ENCODE data around the gene STRN3.
"Not testable (repeated sequence)": the region's sequence is repeated elsewhere in the genome, so short reads cannot be mapped to it uniquely, and the experiment has no call there.

The STRN3 gene

DNA sequence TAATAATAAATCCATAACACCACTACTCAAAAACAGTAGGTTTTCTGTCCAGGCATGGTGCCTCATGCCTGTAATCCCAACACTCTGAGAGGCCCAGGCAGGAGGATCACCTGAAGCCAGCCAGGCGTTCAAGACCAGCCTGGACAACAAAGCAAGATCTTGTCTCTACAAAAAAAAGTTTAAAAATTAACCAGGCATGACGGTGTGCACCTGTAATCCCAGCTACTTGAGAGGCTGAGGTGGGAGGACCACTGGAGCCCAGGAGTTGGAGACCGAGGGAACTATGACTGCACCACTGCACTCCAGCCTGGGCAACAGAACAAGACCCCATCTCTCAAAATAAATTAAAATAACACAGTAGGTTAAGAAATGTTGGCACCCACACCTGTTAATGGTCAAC, 45.2 kb downstream of the STRN3 start:
- no peak for DNase-seq (ENCODE audit: low read depth)
- H3K4me3 ChIP-seq (ENCODE audit: low read depth, low read length): no peak overlapping the region
- TF ChIP-seq, protein P1, sequence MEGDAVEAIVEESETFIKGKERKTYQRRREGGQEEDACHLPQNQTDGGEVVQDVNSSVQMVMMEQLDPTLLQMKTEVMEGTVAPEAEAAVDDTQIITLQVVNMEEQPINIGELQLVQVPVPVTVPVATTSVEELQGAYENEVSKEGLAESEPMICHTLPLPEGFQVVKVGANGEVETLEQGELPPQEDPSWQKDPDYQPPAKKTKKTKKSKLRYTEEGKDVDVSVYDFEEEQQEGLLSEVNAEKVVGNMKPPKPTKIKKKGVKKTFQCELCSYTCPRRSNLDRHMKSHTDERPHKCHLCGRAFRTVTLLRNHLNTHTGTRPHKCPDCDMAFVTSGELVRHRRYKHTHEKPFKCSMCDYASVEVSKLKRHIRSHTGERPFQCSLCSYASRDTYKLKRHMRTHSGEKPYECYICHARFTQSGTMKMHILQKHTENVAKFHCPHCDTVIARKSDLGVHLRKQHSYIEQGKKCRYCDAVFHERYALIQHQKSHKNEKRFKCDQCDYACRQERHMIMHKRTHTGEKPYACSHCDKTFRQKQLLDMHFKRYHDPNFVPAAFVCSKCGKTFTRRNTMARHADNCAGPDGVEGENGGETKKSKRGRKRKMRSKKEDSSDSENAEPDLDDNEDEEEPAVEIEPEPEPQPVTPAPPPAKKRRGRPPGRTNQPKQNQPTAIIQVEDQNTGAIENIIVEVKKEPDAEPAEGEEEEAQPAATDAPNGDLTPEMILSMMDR (IDR thresholded peaks at IDR 0.05; ENCODE audit: control insufficient read depth, extremely low read depth, insufficient read depth): no peak

DNA sequence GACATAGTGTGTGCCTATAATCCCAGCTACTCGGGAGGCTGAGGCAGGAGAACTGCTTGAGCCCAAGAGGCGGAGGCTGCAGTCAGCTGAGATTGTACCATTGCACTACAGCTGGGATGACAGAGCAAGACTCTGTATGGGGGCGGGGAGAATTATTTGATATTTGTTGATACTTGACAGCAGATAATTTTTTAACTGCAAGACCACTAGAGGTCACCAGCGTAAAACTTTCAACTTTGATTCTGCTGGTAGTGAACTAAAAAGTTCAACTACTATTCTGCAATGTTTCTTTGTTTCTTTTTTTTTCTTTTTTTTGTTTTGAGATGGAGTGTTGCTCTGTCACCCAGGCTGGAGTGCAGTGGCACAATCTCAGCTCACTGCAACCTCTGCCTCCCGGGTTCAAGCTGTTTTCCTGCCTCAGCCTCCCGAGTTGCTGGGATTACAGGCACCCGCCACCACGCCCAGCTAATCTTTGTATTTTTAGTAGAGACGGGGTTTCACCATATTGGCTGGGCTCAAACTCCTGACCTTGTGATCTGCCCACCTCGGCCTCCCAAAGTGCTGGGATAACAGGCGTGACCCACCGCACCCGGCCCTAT, 46.0 kb downstream of the STRN3 start:
- not testable (repeated sequence) for H3K4me3 ChIP-seq (ENCODE audit: low read depth, low read length)
- TF ChIP-seq, protein P1 (IDR thresholded peaks at IDR 0.05; ENCODE audit: control insufficient read depth, extremely low read depth, insufficient read depth): peak; percentile 58
- DNase-seq (ENCODE audit: low read depth): peak; percentile 58

DNA sequence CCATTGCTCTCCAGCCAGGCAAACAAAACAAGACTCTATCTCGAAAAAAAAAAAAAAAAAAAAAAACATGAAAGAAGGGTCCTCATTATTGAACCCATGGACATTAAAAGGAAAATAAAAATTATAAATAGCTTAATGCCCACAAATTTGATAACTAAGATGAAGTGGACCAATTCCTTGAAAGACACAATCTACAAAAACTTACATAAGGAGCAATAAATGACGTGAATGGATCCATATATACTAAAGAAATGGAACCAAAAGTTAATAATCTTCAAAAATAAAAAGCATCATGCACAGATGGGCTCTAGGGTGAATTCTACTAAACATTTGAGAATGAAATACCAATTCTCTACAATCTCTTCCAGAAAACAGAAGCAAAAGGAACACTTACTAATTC, 48.4 kb downstream of the STRN3 start:
- DNase-seq (ENCODE audit: low read depth): no peak
- H3K4me3 ChIP-seq (ENCODE audit: low read depth, low read length): no peak overlapping the region
- TF ChIP-seq, protein P1 (IDR thresholded peaks at IDR 0.05; ENCODE audit: control insufficient read depth, extremely low read depth, insufficient read depth): no peak

DNA sequence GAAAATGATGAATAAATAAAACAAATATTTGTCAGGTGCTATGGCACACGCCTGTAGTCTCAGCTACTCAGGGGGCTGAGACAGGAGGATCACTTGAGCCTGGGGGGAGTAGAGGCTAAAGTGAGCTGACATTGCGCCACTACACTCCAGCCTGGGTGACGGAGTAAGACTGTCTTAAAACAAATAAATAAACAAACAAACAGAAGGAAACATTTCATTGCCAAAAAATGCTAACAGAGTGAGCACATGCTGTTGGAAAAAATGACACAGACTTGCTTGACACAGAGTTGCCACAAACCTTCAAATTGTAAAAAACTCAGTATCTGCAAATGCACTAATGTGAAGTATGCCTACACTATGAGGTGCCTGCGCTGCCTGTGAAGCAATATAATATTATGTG, 51.6 kb downstream of the STRN3 start:
- peak; percentile 40 for DNase-seq (ENCODE audit: low read depth)
- TF ChIP-seq, protein P1 (IDR thresholded peaks at IDR 0.05; ENCODE audit: control insufficient read depth, extremely low read depth, insufficient read depth): no peak
- no peak overlapping the region for H3K4me3 ChIP-seq (ENCODE audit: low read depth, low read length)

DNA sequence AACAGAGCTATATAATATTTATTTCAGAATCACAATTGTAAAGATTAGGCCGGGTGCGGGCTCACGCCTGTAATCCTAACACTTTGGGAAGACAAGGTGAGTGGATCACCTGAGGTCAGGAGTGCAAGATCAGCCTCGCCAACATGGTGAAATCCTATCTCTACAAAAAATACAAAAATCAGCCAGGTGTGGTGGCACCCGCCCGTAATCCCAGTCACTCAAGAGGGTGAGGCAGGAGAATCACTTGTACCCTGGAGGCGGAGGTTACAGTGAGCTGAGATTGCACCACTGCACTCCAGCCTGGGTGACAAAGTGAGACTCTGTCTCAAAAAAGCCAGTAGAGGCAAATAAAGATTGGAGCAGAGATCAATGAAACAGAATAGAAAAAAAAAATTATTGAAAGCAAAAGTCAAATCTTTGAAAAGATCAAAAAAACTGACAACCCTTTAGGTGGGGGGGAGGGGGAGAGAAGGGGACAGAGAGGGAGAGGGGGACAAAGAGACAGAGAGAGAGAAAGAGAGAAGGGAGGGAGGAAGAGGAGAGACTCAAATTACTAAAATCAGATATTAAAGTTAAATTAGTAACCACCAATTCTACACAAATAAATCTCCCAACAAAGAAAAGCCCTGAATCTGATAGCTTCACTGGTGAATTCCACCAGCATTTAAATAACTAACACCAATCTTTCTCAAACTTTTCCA, 53.1 kb downstream of the STRN3 start:
- no peak overlapping the region for H3K4me3 ChIP-seq (ENCODE audit: low read depth, low read length)
- DNase-seq (ENCODE audit: low read depth): no peak
- TF ChIP-seq, protein P1 (IDR thresholded peaks at IDR 0.05; ENCODE audit: control insufficient read depth, extremely low read depth, insufficient read depth): no peak

DNA sequence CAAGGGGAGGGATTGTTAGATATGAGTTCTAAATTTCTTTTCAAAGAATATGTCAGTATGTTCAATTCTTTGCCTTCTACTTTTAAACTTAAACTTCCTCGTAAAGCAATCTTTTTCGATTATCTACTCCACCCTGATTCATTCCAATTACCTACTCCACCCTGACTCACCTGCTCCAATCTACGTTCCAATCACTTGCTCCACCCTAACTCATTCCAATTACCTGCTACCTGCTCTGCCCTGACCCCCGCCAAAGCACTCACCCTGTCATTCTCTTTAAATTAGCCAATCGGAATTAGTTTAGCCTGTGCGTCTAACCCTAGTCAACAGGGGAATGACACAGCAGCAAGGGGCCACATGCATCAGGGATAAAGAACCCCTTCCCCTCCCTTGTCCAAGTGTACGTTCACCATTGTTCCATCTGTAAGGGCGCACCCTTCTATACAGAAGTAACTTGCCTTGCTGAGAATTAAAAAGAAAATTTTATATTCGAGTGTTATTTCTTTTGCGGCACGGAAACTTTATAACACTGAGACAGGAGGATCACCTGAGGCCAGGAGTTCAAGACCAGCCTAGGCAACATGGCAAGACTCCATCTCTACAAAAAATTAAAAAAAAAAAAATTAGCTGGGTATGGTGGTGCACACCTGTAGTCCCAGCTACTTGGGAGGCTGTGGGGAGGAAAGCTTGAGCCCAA, 54.0 kb downstream of the STRN3 start:
- not testable (repeated sequence) for DNase-seq (ENCODE audit: low read depth); H3K4me3 ChIP-seq (ENCODE audit: low read depth, low read length)

DNA sequence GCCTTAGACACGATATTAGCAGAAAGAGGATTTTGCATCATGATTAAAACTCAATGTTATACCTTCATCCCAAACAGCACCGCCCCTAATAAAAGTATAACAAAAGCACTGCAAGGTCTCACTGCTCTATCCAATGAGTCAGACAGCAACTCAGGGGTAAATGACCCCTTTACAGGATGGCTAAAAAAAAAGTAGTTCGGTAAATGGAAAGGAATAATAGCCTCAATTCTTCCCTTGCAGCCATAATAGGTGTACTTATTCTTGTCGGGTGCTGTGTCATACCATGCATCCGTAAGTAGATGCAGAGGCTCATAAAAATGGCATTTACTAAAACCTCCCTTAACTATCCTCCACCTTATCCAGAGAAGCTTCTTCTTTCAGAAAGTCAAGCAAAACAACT, 54.6 kb downstream of the STRN3 start:
- TF ChIP-seq, protein P1 (IDR thresholded peaks at IDR 0.05; ENCODE audit: control insufficient read depth, extremely low read depth, insufficient read depth): no peak
- no peak for DNase-seq (ENCODE audit: low read depth)
- H3K4me3 ChIP-seq (ENCODE audit: low read depth, low read length): no peak overlapping the region

DNA sequence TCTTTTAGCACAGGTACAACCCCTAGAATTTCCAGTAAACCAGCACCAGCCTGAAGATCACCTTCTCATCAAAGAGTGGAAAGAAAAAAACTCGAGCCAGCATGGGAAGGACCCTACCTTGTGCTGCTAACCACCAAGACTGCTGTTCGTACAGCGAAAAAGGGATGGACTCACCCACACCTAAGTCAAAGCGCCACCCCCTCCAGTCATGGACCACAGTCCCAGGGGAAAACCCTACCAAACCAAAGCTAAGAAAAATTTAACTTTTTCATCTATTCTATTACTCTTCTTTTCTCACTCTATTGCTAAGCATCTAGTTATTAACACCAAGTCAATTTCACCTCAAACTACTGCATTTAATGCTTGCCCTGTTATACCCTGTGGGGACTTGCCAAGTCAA, 56.4 kb downstream of the STRN3 start:
- DNase-seq (ENCODE audit: low read depth); H3K4me3 ChIP-seq (ENCODE audit: low read depth, low read length): not testable (repeated sequence)

DNA sequence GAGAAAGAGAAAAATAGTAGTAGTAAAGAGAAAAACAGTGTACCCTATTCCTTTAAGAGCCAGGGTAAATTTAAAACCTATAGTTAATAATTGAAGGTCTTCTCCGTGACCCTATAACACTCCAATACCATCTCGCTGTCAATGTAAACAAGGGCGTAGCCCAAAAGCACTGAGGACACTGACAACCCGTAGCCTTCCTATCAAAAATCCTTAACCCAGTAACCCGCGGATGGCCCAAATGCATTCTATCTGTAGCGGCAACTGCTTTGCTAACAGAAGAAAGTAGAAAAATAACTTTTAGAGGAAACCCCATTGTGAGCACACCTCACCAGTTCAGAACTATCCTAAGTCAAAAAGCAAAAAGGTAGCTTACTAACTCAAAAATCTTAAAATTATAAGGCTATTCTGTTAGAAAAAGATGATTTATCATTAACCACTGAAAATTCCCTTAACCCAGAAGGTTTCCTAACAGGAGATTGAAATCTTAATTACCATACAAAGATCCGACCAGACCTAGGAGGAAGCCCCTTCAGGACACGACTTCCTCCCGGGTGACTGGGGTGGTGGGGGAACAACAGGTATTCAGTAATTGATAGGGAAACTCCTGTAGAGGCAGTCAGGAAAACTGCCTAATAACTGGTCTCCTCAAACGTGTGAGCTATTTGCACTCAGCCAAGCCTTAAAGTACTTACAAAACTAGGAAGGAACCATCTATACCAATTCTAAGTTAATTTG, 58.6 kb downstream of the STRN3 start:
- not testable (repeated sequence) for H3K4me3 ChIP-seq (ENCODE audit: low read depth, low read length); DNase-seq (ENCODE audit: low read depth)
